Mucosa of gallbladder (tissue), 1 donor: ENCODE measurements around the gene PCNT. TPM values are rescaled to one million over a fixed set of nuclear protein-coding genes. Genes with fewer than 3 reads are reported as not detected.
"Not testable (repeated sequence)": the region's sequence is repeated elsewhere in the genome, so short reads cannot be mapped to it uniquely, and the experiment has no call there.

ENCODE experiments used
- DNase-seq: peaks from one replicate; pipeline ENCODE4 v3.0.0-alpha.2; 2020; ENCODE audit warnings: low spot score
- total RNA-seq: library from RNA; stranded (reverse); gene quantifications from one replicate; pipeline ENCODE4 v1.2.1, GENCODE V29; 2021
- donor health status: DM: no; HTN: no; CAD: no.

Gene PCNT
- total RNA-seq, 1 donor from 2014 or later: 31.0 TPM

DNA sequence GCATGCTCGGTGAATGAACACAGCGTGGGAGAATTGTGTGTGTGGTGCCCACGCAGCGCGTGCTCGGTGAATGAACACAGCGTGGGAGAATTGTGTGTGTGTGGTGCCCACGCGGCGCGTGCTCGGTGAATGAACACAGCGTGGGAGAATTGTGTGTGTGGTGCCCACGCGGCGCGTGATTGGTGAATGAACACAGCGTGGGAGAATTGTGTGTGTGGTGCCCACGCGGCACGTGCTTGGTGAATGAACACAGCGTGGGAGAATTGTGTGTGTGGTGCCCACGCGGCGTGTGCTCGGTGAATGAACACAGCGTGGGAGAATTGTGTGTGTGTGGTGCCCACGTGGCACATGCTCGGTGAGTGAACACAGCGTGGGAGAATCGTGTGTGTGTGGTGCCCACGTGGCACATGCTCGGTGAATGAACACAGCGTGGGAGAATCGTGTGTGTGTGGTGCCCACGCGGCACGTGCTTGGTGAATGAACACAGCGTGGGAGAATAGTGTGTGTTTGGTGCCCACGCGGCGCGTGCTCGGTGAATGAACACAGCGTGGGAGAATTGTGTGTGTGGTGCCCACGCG is 79.4 kb downstream of the PCNT start:
- not testable (repeated sequence) for DNase-seq

DNA sequence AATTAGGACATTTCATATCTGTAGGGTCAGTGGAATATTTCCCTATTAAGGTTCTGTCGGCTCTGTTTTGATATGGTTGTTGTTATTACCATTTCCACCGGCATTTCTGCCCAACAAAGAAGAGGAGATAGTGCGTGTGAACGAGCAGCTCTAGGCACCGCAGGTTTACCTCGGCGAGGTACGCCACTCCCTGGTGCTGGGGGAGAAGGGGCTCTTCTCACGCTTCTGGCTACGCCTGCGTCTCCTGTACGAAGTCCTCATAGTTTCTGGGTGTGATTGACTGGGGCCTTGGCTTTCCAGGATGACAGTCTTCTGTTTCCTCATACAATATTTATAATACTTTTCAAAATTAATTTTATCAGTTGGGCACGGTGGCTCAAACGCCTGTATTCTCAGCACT is 80.3 kb downstream of the PCNT start:
- DNase-seq: no peak

DNA sequence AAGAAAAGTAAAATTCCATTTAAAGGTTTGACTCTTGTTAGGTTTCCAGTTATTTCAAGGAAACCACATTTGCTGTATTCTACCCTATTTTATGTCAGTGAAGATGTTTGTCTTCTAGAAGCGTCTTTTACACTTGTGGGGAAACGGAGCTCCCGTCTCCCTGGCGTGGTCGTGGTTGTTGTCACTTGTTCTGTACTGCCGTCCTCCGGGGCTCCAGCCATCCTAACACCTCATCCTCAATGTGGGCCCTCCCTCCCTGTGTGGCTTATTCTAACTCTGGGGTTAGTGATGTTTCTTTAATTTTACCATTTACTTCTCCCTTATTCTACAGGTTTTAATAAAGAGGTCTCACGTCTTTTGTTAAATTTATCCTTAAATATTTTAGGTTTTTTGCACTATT is 82.0 kb downstream of the PCNT start:
- DNase-seq: no peak

DNA sequence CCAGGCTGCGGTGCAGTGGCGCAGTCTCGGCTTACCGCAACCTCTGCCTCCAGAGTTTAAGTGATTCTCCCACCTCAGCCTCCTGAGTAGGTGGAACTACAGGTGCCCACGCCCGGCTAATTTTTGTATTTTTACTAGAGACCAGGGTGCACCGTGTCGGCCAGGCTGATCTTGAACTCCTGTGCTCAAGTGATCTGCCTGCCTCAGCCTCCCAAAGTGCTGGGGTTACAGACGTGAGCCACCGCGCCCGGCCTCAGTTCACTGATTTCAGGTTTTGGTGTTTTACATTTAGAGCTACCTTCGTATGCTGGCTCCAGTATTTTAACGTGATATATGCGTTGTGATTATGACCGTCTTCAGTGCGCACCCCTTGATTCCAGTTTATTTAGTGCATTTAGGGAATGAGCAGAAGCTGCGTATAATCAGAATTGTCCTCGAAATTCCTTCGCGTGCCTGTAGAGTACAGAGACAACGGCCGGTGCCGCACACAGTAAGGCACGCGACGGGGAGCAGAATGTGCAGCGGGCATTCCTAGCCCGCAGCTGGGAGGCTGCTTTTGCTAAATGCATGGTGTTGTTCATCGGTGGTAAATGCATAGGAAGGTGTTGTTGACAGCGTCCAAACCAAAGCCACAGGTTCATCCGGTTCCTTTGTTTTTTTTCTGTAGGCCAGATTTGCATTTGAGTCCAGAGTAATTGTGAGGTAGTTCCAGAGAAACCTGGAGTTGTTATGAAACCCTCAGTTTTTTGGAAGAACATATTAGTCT is 85.9 kb downstream of the PCNT start:
- no peak for DNase-seq

DNA sequence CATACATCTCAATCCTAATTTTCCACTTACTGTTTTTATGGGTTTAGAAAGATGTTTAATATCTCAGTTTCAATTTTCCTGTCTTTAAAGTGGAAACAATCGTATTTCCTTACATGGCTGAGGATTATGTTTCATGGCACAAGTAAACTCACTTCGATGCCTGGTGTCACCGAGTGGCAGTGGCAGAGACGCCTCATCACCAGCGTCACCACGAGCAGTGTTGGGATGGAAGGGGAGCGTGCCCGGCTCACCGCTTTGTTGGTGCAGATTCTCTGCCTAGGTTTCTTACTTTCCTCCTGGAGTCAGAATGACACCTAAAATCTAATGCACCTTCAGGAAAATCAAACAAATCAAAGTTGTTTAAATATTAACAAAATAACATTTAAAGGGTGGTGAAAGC is 86.6 kb downstream of the PCNT start:
- no peak for DNase-seq

DNA sequence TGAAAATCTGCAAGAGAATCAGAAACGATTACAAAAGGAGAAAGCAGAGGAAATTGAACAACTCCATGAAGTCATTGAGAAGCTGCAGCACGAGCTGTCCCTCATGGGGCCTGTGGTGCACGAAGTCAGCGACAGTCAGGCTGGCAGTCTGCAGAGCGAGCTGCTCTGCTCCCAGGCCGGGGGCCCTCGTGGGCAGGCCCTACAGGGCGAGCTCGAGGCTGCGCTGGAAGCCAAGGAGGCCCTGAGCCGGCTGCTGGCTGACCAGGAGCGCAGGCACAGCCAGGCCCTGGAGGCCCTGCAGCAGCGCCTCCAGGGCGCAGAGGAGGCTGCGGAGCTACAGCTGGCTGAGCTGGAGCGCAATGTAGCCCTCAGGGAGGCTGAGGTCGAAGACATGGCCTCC is 87.3 kb downstream of the PCNT start:
- DNase-seq: no peak

DNA sequence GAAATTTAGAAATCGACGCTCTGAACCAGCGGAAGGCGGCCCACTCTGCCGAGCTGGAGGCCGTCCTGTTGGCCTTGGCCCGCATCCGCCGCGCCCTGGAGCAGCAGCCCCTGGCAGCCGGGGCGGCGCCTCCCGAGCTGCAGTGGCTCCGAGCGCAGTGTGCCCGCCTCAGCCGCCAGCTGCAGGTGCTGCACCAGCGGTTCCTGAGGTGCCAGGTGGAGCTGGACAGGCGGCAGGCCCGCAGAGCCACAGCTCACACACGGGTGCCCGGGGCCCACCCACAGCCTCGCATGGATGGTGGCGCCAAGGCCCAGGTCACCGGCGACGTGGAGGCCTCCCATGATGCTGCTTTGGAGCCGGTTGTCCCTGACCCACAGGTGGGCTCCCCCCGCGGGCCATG is 87.7 kb downstream of the PCNT start:
- no peak for DNase-seq

DNA sequence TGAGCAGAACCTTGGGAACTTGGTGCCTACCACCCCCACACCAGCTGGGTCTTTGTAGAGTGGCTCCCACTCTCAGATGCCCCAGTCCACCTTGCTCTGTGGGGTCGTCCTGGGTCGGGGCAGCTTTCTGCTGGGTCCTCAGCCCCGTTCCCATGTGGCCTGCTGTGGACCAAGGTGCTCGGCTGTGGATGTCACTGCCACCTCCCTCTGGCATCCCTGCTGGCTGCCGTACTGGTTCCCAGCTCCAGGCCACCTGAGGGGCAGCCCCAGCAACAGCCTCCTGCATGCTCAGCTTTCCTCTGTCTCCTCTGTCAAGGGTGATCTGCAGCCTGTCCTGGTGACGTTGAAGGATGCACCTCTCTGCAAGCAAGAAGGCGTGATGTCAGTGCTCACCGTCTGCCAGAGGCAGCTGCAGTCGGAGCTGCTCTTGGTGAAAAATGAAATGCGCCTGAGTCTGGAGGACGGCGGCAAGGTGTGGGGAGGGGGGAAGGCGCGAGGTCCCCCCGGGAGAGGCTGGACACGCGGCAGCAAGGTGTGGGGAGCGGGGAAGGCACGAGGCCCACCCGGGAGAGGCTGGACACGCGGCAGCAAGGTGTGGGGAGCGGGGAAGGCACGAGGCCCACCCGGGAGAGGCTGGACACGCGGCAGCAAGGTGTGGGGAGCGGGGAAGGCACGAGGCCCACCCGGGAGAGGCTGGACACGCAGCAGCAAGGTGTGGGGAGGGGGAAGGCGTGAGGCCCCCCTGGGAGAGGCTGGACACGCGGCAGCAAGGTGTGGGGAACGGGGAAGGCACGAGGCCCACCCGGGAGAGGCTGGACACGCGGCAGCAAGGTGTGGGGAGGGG is 88.8 kb downstream of the PCNT start:
- DNase-seq: no peak

DNA sequence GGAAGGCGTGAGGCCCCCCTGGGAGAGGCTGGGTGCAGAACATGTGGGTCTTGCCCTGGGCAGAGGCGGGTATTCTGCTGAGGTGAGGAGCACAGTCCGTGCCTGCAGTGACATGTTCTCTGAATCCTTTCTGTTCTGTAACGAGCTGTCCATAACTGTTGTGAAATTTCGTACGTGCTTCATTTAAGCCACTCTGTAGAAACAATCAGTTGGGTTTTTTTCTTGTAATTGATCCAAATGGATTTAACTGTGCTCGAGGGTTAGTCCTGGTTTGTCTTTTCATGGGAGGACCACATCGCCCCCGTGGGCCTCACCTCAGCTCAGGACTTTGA is 89.4 kb downstream of the PCNT start:
- DNase-seq: no peak

DNA sequence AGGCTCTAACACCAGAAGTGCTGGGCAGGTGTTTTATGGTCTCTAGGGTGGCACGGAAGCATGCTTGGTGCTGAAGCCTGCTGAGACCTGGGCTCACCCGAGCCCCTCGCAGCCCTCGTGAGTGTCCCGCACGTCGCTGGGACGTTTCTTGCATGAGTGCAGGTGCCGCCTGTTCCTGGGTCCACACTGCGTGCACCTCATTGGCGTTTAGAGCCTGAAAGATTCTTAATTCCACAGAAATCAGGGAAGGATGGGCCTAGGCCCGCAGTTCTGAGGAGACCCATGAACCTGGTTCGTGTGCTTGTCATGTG is 91.0 kb downstream of the PCNT start:
- no peak for DNase-seq

DNA sequence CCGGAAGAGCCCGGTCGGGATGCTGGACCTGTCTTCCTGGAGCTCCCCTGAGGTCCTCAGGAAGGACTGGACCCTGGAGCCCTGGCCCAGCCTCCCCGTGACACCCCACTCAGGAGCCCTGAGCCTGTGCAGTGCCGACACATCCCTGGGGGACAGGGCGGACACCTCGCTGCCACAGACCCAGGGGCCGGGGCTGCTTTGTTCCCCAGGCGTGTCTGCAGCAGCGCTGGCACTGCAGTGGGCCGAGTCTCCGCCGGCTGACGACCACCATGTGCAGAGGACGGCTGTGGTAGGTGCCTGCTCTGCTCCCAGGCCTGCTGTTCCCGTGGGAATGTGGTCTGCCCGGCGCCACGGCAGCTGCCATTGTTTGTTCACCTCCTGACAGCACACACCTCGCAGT is 92.6 kb downstream of the PCNT start:
- DNase-seq: no peak

DNA sequence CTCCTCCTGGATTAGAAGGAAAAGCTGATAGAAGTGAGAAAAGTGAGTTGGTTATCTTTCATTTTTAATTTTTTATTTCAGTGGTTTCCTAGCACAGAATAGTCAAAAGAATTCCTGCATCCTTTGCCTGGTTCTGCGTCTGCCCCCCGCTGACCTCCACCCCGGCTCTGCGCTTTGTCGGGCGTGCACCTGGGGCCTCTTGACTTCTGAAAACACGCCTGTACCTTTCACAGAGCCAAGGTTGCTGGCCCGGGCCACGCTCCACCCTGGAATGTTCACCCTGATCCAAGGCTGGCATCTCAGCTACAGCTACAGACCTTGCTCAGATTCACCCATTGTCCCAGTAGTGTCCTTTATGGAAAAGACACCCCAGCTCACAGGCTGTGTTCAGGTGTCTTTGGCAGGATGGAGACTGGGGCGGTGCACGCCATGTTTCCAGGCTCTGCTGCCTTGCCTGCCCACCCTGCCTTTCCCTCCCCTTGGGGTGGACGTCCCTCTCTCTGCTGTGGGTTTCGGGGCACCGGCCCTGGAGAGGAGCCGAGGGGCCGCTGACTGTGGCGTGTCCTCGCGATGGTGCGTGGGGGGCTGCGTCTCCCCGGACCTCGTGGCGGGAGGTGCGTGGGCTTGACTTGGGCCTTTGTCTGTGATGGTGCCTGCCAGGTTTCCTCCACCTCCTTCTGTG is 94.5 kb downstream of the PCNT start:
- DNase-seq: no peak

DNA sequence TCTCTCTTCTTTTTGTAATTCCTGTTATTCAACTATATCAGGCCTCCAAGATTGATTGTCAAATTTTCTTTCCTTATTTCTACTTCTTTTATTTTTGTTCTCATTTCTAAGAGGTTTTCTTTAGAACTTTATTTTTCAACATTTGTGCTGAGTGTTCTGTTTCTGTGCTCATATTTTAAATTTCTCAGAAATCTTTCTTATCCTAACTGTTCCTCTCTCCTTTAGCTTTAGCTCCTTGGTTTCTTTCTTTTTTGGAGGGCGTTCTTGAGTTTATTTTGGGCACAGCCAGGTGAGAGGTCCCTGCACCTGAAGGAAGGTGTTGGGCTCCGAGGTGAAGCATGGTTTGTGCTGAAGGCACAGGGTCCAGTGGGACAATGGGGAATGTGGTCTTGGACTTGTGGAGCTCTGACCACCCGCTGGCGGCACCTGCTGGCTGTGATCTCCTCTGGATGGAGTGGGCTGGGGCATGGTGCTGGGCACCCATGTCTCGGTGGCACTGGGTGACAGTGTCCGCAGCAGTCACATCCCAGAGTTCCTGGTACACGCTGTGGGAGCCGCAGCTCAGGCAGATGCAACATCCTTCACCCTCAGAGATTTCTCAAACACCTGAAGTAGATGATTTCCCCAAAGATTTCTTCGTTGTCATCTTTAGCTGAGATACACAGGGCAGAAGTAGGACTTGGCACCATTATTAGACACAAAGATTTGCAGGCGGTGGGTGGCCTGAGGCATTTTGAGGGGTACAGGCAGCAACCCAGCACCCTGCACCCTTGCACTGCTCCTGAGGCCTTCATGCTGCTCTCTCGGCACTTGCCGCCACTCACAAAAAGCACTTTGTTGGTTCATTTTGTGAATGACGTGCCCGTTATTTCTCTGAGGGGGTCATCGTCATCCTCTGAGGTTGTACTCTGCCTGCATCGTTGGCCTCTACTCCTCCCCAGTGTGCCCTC is 96.6 kb downstream of the PCNT start:
- DNase-seq: no peak

DNA sequence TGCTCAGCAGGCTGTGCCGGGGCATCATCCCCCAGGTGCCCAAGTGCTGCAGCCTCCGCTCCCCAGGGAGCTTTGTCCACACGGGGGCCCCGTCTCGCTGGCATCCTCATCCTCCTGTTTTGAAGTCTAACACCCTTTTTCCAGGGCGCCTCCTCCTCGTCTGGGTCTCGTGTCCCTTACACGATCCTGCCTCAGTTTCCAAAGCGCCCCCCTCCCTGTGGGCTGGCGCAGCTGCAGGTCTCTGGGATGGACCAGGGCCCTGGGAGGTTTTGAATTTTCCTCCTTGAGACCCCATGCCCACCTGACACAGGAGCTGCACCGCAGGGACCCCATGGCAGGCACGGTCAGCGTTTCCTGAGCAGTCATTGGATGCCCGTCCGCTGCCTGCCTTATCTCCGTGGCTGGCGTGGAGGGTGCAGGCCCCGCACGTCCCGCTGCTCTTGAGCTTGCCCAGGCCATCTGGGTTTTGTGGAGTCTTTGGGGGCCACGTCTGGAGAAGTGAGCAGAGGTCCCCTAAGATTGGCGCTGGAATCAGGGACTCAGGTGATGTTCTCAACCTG is 97.3 kb downstream of the PCNT start:
- no peak for DNase-seq

DNA sequence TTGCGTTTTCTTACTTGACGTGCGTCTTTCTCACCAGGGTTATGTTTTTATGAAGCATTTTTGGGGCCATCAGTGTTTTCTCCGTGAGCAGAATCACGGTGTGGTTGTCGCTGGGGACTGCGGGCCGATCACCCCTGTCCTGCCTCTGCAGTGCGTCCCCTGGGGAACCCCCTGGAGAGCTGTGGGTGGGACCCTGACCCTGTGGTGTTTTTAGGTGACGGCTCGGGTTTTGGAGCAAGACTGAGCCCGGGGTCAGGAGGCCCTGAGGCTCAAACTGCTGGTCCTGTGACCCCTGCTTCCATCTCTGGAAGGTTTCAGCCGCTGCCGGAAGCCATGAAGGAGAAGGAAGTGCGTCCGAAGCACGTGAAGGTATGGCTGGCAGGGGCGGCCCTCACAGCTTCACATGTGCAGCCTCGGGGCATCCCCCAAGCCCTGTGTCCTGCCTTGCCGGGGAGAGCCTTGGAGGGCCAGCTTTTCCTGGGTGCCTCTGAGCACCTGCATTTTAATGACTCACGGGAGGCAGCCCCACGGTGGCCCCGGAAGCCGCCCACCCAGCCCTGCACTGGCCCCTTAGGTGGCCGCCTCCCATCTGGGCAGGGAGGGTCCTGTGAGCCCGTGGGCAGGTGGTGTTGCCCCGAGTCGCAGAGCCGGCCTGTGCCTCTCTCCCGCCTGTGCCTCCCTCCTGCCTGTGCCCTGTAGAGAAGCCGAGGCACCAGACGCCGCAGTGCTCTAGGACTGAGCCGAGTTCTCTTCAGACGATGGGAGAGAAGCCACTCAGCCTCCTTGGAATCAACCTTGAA is 98.0 kb downstream of the PCNT start:
- no peak for DNase-seq

DNA sequence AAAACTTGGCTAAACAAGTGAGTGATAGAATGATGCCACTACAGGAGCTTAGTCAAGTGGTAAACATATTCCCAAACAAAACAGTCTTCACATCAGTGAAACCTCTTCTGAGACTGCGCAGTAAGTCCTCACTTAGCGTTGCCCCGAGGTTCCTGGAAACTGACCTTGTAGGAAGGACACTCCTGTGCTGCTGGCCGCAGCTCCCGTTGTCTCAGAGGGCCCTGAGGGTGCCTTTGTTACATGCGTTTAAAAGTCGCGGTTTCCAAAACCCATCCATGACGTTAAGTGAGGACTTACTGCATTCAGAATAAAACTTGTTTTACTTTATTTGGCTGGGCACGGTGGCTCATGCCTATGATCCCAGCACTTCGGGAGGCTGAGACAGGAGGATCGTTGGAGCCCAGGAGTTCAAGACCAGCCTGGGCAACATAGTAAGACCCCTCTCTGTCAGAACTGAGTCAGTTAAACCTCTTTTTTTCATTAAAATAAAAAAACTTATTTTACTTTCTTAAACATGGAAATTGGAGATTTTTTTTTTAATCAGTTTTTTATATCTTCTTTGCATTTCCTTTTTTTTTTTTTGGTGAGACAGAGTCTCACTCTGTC is 98.8 kb downstream of the PCNT start:
- DNase-seq: no peak

DNA sequence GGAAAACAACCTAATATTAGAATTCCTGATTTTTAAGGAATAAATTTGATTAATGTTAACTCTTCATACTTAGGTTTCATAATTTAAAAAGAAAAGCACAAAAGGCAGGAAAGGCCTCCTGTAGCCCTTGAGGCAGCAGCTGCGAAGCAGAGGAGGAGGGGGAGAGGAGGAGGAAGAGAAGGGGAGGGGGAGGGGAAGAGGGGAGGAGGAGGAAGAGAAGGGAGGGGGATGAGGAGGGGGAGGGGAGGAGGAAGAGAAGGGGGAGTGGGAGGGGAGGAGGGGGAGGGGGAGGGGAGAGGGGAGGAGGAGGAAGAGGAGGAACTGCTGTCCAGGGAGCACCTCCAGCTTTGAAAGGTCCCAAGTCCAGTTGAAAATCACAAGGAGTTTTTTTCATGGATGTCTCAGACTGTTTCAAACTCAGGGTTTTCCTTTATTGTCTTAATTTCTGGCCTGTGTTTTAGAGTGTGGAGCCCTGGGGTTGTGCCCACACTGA is 99.6 kb downstream of the PCNT start:
- DNase-seq: no peak

DNA sequence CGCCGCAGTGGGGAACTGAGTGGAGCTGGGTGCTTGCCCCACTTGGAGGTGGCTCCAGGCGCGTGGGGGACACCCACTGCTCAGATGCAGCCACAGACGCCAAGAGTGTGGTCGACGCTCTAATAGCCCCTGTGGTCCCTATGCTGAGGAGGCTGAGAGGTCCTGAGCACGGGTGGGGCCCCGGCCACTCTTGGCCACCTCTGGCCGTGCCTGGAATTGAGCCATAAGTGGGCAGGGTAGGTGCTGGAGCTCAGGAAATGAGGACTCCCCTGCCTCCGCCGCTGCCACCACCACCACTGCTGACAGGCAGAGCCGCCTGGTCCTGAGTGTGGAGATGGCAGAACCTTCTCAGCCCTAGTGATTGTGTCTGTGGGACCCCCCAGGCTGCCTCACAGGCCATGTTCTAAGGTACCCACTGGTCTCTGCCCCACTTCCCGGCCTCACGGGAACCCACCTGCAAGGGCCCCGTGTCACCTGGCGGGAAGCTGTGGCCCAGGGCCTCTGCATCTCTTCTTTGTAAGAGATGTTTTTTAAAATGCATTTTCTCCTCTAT is 100.2 kb downstream of the PCNT start:
- DNase-seq: no peak

DNA sequence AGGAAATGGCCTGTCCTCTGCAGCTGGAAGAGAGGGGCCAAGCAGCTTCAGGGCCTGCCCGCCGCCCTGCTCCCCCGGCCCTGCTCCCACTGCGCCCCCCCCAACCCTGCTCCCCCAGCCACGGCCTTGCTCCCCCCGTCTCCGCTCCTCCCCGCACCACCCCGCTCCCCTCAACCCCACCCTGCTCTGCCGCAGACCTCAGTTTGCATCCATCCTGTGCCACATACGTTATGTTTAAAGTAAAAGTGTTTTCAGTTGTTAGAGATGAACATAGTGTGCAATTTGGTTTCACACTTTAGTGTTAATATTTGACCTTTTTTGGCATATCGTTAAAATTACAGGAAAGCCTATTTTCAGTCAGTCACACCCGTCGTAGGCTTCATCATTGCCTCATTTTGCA is 100.7 kb downstream of the PCNT start:
- DNase-seq: no peak
